ENCODE measurements around the gene LGALS9B.
"Not testable (repeated sequence)": the region's sequence is repeated elsewhere in the genome, so short reads cannot be mapped to it uniquely, and the experiment has no call there.

DNA sequence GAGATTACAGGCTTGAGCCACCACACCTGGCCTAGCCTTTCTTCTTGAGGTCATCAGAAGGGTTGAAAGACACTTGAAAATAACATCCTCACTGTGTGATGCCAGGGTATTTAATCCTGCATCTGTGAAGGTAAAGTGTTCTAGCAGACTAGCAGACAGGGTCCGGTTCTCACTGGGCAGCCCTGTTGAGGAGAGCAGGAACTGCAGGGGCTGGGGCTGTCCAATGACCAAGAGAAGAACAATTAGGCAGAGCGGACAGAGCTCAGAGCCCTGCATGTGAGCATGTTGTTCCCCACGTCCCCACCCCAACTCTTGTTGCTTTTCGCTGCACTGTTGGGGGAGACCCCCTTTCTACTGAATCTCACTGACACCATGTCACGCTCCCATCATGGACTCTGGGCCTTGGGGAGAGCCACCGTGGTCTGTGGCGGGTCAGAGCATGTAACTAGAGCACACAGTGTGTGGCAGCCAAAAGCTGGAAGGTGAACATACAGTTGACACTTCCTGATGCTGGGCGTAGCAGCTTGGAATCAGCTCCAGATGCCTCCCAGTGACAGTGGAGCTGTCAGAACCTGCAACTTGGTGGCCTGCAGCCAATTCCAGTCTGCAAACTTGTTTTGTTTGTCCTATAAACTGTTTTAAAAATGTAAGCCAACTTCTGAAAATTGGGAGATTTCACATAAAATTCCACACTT is 7.9 kb upstream of the LGALS9B start:
- not testable (repeated sequence) for TF ChIP-seq SP1 (IDR thresholded peaks at IDR 0.05); GABPA (IDR thresholded peaks at IDR 0.05 in 1 of 2, conservative IDR thresholded peaks at IDR 0.05 in 1 of 2); TAF1 (conservative IDR thresholded peaks at IDR 0.05); HNF4A (conservative IDR thresholded peaks at IDR 0.05); JUND (IDR thresholded peaks at IDR 0.05)
- TF ChIP-seq, protein P1, sequence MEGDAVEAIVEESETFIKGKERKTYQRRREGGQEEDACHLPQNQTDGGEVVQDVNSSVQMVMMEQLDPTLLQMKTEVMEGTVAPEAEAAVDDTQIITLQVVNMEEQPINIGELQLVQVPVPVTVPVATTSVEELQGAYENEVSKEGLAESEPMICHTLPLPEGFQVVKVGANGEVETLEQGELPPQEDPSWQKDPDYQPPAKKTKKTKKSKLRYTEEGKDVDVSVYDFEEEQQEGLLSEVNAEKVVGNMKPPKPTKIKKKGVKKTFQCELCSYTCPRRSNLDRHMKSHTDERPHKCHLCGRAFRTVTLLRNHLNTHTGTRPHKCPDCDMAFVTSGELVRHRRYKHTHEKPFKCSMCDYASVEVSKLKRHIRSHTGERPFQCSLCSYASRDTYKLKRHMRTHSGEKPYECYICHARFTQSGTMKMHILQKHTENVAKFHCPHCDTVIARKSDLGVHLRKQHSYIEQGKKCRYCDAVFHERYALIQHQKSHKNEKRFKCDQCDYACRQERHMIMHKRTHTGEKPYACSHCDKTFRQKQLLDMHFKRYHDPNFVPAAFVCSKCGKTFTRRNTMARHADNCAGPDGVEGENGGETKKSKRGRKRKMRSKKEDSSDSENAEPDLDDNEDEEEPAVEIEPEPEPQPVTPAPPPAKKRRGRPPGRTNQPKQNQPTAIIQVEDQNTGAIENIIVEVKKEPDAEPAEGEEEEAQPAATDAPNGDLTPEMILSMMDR (IDR thresholded peaks at IDR 0.05; ENCODE audit: low read depth, low read length, missing input control): not testable (repeated sequence)
- TF ChIP-seq, protein P2, sequence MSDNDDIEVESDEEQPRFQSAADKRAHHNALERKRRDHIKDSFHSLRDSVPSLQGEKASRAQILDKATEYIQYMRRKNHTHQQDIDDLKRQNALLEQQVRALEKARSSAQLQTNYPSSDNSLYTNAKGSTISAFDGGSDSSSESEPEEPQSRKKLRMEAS (IDR thresholded peaks at IDR 0.05): not testable (repeated sequence)
- TF ChIP-seq, protein P3, sequence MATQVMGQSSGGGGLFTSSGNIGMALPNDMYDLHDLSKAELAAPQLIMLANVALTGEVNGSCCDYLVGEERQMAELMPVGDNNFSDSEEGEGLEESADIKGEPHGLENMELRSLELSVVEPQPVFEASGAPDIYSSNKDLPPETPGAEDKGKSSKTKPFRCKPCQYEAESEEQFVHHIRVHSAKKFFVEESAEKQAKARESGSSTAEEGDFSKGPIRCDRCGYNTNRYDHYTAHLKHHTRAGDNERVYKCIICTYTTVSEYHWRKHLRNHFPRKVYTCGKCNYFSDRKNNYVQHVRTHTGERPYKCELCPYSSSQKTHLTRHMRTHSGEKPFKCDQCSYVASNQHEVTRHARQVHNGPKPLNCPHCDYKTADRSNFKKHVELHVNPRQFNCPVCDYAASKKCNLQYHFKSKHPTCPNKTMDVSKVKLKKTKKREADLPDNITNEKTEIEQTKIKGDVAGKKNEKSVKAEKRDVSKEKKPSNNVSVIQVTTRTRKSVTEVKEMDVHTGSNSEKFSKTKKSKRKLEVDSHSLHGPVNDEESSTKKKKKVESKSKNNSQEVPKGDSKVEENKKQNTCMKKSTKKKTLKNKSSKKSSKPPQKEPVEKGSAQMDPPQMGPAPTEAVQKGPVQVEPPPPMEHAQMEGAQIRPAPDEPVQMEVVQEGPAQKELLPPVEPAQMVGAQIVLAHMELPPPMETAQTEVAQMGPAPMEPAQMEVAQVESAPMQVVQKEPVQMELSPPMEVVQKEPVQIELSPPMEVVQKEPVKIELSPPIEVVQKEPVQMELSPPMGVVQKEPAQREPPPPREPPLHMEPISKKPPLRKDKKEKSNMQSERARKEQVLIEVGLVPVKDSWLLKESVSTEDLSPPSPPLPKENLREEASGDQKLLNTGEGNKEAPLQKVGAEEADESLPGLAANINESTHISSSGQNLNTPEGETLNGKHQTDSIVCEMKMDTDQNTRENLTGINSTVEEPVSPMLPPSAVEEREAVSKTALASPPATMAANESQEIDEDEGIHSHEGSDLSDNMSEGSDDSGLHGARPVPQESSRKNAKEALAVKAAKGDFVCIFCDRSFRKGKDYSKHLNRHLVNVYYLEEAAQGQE (IDR thresholded peaks at IDR 0.05): not testable (repeated sequence)
